Middle frontal gyrus (tissue), 1 donor: ENCODE measurements around the gene PIK3CB.
"Not testable (repeated sequence)": the region's sequence is repeated elsewhere in the genome, so short reads cannot be mapped to it uniquely, and the experiment has no call there.

ENCODE experiments used
- DNase-seq: peaks from one replicate; pipeline ENCODE4 v3.0.0-alpha.2; 2015; ENCODE audit warnings: low spot score; ENCODE audit errors: extremely low spot score

Gene PIK3CB

DNA sequence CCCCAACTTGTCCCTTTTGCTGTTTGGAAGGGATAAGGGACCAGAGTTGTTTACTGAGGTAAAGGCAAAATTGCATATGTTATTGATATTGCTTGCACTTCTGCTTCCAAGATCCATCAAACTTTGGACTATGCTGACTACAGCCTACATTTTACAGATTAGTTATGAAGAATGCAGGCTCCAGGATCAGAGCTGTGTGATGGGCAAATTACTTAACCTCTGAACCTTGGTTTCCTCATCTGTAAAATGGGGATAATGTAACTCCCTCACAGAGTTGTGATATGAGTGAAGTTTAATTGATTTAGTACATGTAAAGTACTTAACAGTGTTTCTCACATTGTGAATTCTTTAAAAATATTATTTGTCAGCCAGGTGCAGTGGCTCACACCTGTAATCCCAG, 210.2 kb downstream of the PIK3CB start:
- DNase-seq: no peak

DNA sequence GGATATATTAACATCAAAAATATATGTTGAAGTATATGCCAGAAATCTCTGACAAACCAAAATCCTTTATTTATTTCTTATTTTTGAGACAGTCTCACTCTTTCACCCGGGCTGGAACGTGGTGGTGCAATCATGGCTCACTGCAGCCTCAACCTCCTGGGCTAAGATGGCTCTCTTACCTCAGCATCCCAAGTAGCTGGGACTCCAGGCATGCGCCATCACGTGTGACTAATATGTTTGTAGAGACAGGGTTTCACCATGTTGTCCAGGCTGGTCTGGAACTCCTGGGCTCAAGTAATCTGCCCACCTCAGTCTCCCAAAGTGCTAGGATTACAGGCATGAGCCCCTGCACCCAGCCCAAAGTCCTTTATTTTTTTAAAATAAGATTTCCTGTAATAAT, 214.3 kb downstream of the PIK3CB start:
- DNase-seq: no peak

DNA sequence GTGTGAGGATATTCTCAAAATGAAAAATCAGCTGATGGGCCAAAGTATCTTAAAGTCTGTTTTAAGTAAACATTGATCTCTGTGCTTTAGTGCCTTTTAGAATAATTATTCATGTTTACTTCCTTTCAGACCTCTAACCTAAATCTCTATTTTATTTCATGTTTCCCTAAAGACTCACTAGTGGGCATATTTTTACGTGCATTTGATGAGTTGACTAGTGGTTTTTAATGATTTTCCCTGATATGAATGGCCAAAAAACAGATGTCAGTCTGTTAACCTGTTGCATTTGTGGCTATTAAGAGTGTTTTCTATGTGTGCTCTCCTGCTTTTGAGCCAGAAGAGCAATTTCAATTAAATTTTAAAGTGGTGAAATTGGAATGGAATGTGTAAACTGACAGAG, 219.3 kb downstream of the PIK3CB start:
- DNase-seq: no peak

DNA sequence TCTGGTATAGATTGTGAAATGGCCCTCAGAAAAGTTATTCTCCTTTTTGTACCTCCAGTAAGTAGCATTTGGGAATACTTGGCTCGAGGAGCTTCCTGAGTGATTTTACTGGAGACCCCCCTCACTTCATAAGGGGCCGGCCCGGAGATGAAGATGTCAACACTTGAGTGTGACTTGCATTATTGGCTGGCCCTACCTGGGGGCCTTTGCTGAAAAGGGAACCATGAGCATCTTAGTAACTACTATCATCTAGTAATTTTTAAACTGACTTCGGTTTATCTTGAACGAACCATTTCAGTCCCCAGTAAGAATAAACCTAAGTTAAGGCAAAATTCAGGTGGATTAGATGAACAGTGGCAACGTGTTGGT, 224.8 kb downstream of the PIK3CB start:
- no peak for DNase-seq

DNA sequence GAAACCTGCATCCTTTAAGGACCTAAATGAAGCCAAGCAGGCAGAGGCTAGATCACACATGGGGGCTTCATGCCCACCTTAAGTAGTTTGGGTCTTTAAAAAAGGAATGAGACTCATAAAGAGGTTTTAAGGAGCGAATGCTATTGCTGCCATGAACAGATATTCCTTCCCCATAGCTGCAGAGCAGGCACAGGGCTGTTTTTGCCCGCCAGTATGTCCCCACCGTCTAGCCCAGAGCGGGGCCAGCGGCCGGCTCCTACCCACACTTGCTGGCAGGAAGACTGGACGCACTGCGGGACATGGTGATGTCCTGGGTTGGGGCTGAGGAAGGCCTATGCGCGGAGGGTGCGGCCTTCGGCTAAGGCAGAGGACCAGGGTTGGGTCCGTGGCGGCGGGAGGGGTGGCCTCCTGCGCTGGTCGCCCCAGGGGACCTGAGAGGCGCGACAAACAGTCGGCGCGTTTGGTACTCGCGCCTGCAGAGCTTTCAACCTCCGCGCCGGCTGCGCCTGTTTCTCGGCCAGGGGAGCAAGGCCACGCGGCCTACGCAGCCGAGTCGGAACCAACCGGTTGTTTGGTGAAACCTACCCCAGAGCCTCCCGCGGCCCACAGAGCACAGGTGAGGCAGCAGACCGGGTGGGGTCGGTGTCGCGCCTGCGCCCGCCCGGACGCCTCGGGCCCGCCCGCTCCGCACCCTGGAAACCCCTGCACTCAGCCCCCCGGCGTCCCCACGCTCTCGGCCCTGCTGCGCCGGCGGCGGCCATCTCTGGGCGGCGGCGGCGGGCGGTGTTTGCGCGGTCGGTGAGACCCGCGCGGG, 226.2 kb downstream of the PIK3CB start, which contains the start of gene FAIM:
Gene FAIM, plus strand, starts transcription at position 450 of the 814 bp plus-strand sequence. CDS start 10,956 bp downstream, outside the sequence.
- no peak for DNase-seq

DNA sequence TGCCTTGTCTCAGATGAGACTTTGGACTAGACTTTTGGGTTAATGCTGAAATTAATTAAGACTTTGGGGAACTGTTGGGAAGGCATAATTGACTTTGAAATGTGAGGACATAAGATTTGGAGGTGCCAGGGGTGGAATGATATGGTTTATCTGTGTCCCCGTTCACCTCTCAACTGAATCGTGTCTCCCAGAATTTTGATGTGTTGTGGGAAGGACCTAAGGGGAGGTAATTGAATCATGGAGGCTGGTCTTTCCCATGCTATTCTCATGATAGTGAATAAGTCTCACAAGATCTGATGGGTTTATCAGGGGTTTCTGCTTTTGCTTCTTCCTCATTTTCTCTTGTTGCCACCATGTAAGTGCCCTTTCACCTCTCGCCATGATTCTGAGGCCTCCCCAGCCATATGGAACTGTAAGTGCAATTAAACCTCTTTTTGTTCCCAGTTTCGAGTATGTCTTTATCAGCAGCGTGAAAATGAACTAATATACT, 230.6 kb downstream of the PIK3CB start:
- not testable (repeated sequence) for DNase-seq
